Fibroblast of lung (primary cell): ENCODE measurements around the gene GAL3ST2. TPM values are rescaled to one million over a fixed set of nuclear protein-coding genes. Genes with fewer than 3 reads are reported as not detected.

Experiments
- DNase-seq, 2 donors: peaks; one replicate each; pipeline versions ENCODE4 v3.0.0 to v3.0.0-alpha.2; 2010; ENCODE audit warnings: low read depth in 2 of 2
- H2AFZ ChIP-seq: 2 replicates; pipeline ENCODE4 v1.5.1; 2012; ENCODE audit warnings: low read length, control low read depth, inconsistent platforms
- H3K27ac ChIP-seq: 2 replicates; pipeline ENCODE4 v1.5.1; 2011; ENCODE audit warnings: low read length, control low read depth; ENCODE audit not compliant: insufficient read depth
- H3K27me3 ChIP-seq: 2 replicates; pipeline ENCODE4 v1.5.1; 2011; ENCODE audit warnings: mild to moderate bottlenecking, low read length; ENCODE audit not compliant: control insufficient read depth, insufficient read depth
- H3K36me3 ChIP-seq: 2 replicates; pipeline ENCODE4 v1.5.1; 2011; ENCODE audit warnings: low read length; ENCODE audit not compliant: control insufficient read depth, insufficient read depth
- H3K4me1 ChIP-seq: 2 replicates; pipeline ENCODE4 v1.5.1; 2011; ENCODE audit warnings: low read length; ENCODE audit not compliant: control insufficient read depth, insufficient read depth; ENCODE audit errors: extremely low read depth
- H3K4me2 ChIP-seq: 2 replicates; pipeline ENCODE4 v1.5.1; 2011; ENCODE audit warnings: low read length, control low read depth; ENCODE audit not compliant: insufficient read depth; ENCODE audit errors: extremely low read depth
- H3K4me3 ChIP-seq, 4 experiments: fragments of 200-600 bp in 1 of 4; sonication (generic) in 1 of 4; replicated peaks in 1 of 4; 2 replicates each; pipeline ENCODE4 v1.5.1; 2011 to 2016; ENCODE audit warnings: low read length in 4 of 4, low read depth in 3 of 4, mild to moderate bottlenecking in 3 of 4, control low read depth in 2 of 4, inconsistent platforms in 1 of 4, mixed read lengths in 1 of 4; ENCODE audit not compliant: insufficient read depth in 1 of 4; ENCODE audit errors: control extremely low read depth in 1 of 4
- H3K79me2 ChIP-seq: 2 replicates; pipeline ENCODE4 v1.5.1; 2012; ENCODE audit warnings: mild to moderate bottlenecking, low read length, inconsistent platforms; ENCODE audit not compliant: control insufficient read depth, insufficient read depth
- H3K9ac ChIP-seq: 2 replicates; pipeline ENCODE4 v1.5.1; 2011; ENCODE audit warnings: mild to moderate bottlenecking, low read length, control low read depth; ENCODE audit not compliant: insufficient read depth
- H3K9me3 ChIP-seq: 2 replicates; pipeline ENCODE4 v1.5.1; 2012; ENCODE audit warnings: low read depth, low read length; ENCODE audit not compliant: control insufficient read depth, insufficient read depth
- H4K20me1 ChIP-seq: 2 replicates; pipeline ENCODE4 v1.5.1; 2011; ENCODE audit warnings: low read length; ENCODE audit not compliant: control insufficient read depth, insufficient read depth; ENCODE audit errors: extremely low read depth
- CTCF ChIP-seq, 2 donors: IDR thresholded peaks in 1 of 2; conservative IDR thresholded peaks in 1 of 2; 1 replicate in 1 of 2; 2 replicates in 1 of 2; pipeline ENCODE4 v1.5.1; 2011 to 2012; ENCODE audit warnings: low read length in 2 of 2, control low read depth in 1 of 2, inconsistent platforms in 1 of 2, low read depth in 1 of 2, mild to moderate bottlenecking in 1 of 2
- EZH2 ChIP-seq: IDR thresholded peaks from 2 replicates; pipeline ENCODE4 v1.5.1; 2012; ENCODE audit warnings: low read length, control low read depth, mild to moderate bottlenecking; ENCODE audit errors: missing control alignments
- polyA plus RNA-seq, 2 donors: library from polyadenylated mRNA; depleted of rRNA in 1 of 2; stranded (reverse) in 1 of 2; unstranded in 1 of 2; fragments of >200 nt; gene quantifications; 2 replicates each; pipeline ENCODE4 v1.2.1, GENCODE V29; 2011 to 2012; ENCODE audit warnings: missing spikeins in 1 of 2
- total RNA-seq: library from RNA; depleted of rRNA; stranded (reverse); fragments of >200 nt; gene quantifications from 2 replicates; pipeline ENCODE4 v1.2.1, GENCODE V29; 2014

GAL3ST2 gene
- total and polyA plus RNA-seq, 2 donors (not counting 1 experiment from before 2014, with no cell fraction given): 0.17 TPM; not detected in 1

- Histone ChIP-seq H3K4me2 (no peak overlapping the region), H2AFZ (no peak overlapping the region), H3K9me3 (no peaks in the 10 kb centered on the region), H3K4me3 (no peak overlapping the region), H3K27me3 (no peaks in the 10 kb centered on the region), H3K4me1 (no peaks in the 10 kb centered on the region), H4K20me1 (no peaks in the 10 kb centered on the region), H3K27ac (no peak overlapping the region), H3K79me2 (no peaks in the 10 kb centered on the region), H3K9ac (no peak overlapping the region), H3K36me3 (no peaks in the 10 kb centered on the region)
- no peak for DNase-seq
- TF ChIP-seq EZH2 (no peak), CTCF (conservative IDR thresholded peaks at IDR 0.05 in 1 of 2, IDR thresholded peaks at IDR 0.05 in 1 of 2; ENCODE audit: low read depth in 1 of 2, low read length in 2 of 2) (no peak)
These were observed 68.4 kb downstream of the GAL3ST2 start for GRCh38 chr2:241844831-241845578.

GRCh38 chr2:241846406-241846805 is 69.8 kb downstream of the GAL3ST2 start:
- no peak overlapping the region for H2AFZ ChIP-seq
- H3K27ac ChIP-seq: no peak overlapping the region
- no peaks in the 10 kb centered on the region for H3K36me3 ChIP-seq
- H3K4me1 ChIP-seq: no peaks in the 10 kb centered on the region
- H3K4me2 ChIP-seq: no peak overlapping the region
- no peak for DNase-seq
- H4K20me1 ChIP-seq: no peaks in the 10 kb centered on the region
- H3K79me2 ChIP-seq: no peaks in the 10 kb centered on the region
- H3K4me3 ChIP-seq: no peak overlapping the region
- no peaks in the 10 kb centered on the region for H3K9me3 ChIP-seq
- TF ChIP-seq CTCF (conservative IDR thresholded peaks at IDR 0.05 in 1 of 2, IDR thresholded peaks at IDR 0.05 in 1 of 2; ENCODE audit: low read depth in 1 of 2, low read length in 2 of 2) (no peak), EZH2 (no peak)
- H3K9ac ChIP-seq: no peak overlapping the region
- no peaks in the 10 kb centered on the region for H3K27me3 ChIP-seq

GRCh38 chr2:241848761-241849615 is 72.4 kb downstream of the GAL3ST2 start:
- Histone ChIP-seq H3K9me3 (no peaks in the 10 kb centered on the region), H4K20me1 (no peaks in the 10 kb centered on the region), H3K79me2 (no peaks in the 10 kb centered on the region), H3K9ac (no peak overlapping the region), H3K27ac (no peak overlapping the region), H2AFZ (no peak overlapping the region), H3K4me1 (no peaks in the 10 kb centered on the region), H3K27me3 (no peaks in the 10 kb centered on the region), H3K4me2 (no peak overlapping the region), H3K36me3 (no peaks in the 10 kb centered on the region), H3K4me3 (no peak overlapping the region)
- no peak for DNase-seq
- TF ChIP-seq EZH2 (no peak), CTCF (conservative IDR thresholded peaks at IDR 0.05 in 1 of 2, IDR thresholded peaks at IDR 0.05 in 1 of 2; ENCODE audit: low read depth in 1 of 2, low read length in 2 of 2) (no peak)
